GM18909 (cell line): ENCODE data around the gene CAPN1.
"Not testable (repeated sequence)": the region's sequence is repeated elsewhere in the genome, so short reads cannot be mapped to it uniquely, and the experiment has no call there.

Source experiments
- ATAC-seq: cut with Tn5 transposase; IDR thresholded peaks from one replicate; pipeline ENCODE4 v1.9.1; 2021; ENCODE audit warnings: mild to moderate bottlenecking; ENCODE audit not compliant: unreplicated experiment, poor library complexity

CAPN1 gene

DNA sequence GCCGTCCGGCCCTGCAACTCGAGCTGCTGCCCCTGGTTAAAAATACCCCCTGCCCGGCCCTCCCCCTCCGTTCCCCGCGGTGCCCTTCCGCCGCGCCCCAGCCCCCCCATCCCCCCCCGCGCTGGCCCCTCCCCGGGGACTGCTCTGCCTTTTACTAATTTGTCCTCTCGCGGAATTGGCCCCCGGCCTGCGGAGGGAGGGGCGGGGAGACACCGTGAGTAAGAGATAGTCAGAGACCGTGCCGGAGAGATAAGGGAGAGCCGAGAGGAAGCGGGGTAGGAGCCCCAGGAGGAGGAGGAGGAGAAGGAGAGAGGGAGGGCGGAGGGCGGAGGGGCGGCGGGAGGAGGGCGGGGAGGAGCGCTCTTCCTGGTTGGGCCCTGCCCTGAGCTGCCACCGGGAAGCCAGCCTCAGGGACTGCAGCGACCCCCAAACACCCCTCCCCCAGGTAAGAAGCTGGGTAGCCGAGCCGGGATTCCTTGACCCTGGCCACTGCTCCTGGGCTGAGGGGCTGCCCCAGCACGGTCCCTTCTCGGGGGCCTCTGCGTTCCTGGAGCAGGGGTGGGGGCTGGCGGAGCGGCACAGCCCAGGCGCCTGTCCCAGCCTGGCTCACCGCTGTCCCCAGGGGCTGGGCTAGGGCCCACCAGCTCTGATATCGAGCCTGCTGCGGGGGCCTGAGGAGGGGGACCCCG, at the start of gene CAPN1:
Gene CAPN1 (plus strand): TSS at position 360 of the 689 bp plus-strand sequence. CDS start 774 bp downstream, outside the sequence.
- ATAC-seq, result peak; percentile 40

DNA sequence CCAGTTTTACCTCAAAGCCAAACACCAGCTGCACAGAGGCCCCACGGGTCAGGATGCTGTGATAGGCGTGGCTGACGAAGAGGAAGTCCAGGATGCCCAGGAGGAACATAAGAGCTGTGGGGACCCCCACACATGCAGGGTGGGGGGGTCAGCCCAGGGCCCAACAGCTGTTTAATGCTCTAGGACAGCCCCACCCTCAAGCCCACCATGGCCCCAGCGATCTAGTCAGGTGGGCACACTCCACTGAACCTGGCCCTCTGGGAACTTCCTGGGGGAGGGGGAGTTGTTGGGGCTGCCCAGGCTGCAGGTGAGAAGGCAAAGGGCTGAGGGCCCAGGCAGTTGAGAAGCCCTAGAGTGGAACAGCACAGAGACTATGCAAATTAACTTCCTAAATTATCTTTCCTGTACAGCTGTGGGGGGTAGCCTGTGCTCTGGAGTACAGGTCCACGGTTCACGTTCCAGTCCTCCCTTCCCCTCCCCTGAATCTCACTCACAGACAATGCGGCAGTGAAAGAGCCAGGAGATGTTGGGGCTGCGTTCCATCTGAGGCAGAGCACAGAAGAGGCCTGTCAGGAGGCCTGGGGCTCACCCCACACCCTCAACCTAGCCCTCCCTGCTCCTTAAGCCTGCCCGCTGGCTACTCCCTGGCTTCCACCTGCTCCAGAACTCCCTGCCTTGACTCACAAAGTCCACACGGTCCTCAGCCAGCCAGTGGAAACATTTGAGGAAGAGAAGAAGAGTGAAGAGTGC, 49.3 kb upstream of the CAPN1 start:
- peak; percentile 44 for ATAC-seq

DNA sequence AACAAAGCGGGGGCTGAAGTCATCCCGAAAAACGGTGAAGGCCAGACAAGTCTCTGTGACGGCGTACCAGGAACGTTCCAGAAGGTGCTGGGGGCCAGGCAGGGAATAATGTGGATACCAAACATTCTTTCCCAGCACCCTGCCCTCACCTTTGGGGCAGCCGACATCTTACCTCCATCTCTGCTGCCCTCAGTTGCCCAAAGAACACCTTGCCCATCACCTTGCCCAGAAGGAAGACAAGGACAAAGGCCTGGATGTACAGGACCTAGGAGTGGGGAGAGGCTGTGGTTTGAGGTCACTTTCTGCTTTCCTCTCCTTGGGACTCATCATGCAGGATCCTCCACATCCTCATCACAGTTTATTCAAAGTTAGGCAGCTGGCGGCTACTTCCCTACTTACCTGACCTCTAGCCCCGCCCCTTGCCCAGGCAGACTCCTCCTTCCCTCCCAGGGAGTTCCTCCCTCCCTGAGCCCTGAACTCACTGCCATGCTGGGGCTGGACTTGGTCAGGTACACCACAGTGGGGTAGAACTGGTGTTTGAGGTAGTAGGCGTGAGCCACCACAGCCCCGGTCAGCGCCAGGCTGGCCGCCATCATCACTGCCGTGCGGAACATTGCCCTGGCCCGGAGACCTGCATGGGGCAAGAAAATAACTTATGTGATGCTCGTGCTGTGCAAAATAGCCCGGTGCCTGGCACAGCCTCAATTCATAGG, 48.6 kb upstream of the CAPN1 start:
- no peak for ATAC-seq

DNA sequence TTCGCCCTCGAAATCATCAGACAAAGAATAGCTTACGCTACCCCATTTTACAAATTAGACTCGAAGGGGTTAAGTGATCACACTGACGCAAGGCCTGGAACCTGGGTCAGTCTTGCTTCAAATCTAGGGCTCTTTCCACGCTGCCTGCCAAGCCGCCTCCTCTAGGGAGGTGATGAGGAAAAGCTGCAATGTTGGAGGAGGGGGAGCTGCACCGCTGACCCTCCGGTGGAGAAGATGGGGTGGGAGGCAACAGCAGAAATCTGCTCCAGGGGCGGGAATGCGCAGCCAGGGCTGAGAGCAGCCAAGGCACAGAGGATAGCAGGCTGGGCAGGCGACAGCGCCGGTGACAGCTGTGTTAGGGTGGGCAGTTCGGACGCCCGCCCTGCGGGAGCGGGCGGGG, 48.0 kb upstream of the CAPN1 start:
- peak; percentile 2 for ATAC-seq

DNA sequence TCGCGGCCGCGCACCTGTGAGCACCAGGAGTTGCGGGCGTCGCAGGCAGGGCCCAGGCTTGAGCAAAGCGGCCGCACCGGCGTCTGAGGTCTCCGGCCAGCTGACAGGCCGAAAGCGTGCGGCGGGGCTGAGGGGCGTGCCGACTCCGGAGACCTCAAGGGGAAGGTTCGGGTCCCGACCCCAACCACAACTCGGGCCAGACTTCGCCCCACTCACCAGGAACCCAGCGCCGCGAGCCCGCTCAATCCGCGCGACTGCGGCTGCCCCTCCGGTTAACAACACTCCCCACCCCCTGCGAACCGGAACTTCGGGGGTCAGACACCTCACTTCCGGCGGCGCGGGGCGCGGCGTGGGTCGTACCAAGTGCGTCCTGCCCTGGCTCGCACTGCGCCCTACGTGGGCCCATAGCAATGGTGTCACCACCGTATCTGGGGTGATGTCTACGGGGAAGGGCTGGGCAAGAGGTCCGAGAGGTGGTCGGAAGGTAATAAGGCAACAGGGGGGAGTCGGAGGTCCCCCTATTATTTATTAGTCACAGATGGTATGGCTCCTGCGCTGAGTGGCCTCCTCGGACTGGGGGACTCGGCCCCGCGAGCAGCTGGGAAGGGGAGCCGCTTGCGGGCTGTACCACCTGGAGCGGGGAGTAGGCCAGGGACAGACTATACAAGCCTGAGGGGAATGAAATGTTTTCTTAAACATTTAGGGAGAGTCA, 47.3 kb upstream of the CAPN1 start, which contains the start of gene SYVN1:
Gene SYVN1 (minus strand): TSS at position 280 of the 712 bp plus-strand sequence. CDS start 918 bp downstream, outside the sequence.
- ATAC-seq, result peak; percentile 63

DNA sequence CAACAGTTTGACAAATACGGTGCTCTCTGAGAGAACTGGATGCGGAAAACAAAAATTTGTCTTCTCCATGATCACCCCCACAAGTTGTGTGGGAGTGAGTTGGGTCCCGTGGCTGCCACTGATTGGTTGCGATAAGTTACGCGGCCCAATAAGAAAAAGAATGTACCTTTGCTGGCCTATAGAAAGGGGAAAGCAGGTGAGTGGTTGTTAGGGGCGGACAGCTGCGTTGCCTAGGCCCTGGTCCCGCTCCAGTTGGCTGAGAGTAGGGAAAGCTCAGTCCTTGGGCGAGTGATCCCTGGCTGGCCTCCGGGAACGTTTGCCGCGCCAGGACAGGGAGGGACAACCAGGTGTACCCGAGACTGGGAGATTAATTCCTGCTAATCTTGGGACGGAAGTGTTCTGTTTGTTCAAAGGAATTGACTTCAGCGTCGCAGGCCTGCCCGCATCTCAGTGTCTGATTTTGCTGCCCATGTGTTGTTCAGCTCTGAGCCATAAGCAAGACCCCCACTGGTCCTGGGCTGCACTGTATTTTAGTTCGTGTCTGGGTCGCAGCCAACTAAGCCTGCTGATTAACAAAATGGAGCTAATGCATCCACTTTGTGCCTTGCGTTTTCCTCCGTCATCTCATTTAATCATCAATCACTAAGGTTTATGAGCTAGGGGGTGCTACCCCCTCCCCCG, 46.6 kb upstream of the CAPN1 start:
- ATAC-seq, result peak; percentile 60

DNA sequence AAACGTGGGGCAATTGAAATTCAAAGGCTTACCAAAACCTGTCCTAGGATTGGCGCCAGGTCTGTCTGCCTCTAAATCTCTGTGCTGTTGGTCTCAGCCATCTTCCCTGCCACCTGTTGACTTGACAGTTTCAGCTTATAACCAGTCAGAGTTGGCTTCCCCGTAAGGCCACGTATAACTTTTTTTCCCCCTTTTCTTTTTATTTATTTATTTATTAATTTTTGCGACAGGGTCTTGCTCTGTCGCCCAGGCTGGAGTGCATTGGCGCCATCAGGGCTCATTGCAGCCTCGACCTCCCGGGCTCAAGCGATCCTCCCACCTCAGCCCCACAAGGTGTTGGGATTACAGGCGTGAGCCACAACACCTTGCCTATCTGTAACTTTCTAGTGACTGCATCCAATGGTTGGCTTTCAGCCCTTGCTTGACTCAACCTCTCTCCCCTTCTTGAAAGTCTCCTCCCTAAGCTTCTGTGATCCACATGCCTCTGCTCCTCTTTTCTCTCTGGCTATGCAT, 46.0 kb upstream of the CAPN1 start:
- no peak for ATAC-seq

DNA sequence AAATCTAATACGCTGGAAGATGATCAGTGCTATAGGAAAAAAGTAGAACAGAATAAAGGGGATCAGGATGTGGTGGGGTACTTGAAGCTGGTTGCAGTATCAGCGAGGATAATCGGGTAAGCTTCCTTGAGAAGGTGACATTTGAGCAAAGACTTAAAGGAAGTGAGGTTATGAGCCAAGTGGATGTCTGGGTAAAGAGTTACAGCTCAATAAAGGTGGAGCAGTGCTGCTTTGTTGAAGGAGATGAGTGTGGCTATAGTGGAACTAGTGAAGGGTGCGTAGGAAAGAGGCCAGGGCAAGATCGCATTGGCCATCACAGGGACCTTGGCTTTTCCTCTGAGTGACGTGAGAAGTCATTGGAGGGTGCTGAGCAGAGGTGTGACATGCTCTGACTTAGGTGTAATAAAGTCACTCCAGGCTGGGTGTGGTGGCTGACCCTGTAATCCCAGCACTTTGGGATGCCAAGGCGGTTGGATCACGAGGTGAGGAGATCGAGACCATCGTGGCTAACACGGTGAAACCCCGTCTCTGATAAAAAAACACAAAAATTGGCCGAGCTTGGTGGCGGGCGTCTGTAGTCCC, 45.1 kb upstream of the CAPN1 start:
- ATAC-seq, result no peak

DNA sequence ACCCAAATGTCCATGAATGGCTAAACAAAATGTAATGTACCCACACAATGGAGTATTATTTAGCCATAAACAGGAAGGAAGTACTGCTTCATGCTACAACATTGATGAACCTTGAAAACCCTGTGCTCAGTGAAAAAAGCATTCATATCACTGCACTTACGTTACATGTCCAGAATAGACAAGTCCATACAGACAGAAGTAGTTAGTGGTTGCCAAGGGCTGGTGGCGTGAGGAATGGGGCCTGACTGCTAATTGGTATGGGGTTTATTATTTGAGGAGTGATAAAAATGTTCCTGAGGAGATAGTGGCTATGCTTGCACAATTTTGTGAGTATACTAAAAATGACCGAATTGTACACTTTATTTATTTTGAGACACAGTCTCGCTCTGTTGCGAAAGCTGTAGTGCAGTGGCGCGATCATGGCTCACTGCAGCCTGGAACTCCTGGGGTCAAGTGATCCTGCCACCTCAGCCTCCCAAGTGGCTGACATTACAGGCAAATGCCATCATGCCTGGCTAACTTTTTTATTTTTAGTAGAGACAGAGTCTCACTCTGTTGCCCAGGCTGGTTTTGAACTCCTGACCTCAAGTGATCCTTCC, 39.7 kb upstream of the CAPN1 start:
- no peak for ATAC-seq

DNA sequence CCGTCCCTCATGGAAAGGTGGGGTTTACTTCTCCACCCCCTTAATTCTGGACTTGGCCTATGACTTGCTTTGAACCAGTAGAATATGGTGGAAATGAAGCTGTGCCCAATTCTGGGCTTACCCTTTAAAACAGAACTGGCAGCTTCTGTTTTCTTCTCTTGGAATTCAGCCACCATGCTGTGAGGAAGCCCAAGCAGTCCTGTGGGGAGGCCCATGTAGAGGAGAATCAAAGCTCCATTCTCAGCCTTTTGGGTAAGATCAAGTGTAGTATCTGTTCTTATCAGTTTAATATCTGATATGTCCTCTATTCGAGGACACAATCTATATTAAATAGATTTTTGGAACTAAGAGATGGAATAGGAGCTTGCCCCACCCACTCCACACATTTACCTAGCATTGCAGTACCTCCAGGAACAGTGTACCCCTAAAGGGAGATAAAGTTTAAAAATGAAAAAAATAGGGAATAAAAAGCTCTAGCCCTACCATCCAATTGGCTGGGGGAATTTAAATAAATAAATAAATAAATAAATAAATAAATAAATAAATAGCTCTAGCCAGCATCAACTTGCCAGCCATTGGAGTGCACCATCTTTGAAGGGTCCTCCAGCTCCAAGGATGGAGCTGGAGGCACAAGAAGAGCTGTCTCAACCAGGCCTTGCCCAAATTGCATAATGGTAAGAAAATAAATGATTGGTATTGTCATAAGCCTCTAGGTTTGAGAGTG, 34.2 kb upstream of the CAPN1 start:
- ATAC-seq, result no peak

DNA sequence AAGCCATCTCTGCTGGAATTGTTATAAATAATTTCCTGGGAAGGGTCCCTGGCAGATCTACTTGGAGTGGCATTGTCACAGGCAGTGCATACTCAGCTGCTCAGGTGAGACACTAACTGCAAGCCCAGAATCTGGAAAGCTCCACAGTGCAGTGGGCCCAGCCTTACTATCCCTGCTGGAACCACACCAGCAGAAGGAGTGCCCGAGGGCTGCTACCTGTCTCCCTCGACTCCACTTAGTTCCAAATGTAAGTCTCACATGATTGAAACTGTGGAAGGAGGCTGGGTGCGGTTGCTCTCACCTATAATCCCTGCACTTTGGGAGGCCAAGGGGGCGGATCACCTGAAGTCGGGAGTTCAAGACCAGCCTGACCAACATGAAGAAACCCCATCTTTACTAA, 33.1 kb upstream of the CAPN1 start:
- no peak for ATAC-seq

DNA sequence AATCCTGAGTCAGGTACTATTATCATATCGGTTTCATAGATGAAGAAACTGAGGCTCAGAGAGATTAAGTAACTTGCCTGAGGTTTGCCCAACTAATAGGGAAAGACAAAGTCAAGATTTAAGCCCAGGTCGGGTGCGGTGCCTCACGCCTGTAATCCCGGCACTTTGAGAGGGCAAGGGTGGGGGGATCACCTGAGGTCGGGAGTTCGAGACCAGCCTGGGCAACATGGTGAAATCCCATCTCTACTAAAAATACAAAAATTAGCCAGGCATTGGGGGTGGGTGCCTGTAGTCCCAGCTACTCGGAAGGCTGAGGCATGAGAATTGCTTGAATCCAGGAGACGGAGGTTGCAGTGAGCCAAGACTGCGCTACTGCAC, 31.6 kb upstream of the CAPN1 start:
- not testable (repeated sequence) for ATAC-seq

DNA sequence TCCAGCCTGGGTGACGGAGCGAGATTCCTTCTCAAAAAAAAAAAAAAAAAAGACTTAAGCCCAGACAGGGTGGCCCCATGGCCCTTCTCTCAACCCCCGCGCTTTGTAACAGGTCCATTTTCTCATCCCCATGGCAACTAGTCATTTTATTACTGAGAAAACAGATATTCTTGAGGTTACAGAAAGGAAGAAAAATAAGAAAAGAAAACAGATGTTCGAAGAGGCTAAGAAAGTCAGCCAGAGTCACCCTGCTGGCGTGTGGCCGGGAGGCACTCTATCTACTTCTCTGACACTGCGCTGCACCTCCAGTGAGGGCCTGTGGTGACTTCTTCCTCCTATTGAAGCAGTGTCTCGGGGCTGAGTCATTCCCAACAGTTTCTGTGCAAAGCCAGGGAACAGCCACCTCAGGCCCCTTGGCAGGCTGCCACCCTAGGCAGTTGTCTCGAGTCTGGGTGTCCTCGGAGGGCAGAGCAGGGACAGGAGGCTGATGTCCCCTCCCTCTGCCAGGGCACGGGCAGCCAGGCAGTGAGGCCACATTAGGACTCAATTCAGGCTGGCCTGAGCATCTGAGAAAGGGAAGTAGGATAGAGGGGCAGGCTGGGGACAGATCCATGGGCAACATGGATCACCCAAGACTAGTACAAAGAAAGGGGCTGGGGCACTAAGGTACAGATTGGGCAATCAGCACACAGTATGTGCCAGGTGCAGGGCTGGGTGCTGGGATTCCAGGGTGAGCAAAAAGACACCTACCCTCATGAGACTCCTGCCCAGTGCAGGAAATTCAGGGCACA, 31.0 kb upstream of the CAPN1 start:
- ATAC-seq, result peak; percentile 47

DNA sequence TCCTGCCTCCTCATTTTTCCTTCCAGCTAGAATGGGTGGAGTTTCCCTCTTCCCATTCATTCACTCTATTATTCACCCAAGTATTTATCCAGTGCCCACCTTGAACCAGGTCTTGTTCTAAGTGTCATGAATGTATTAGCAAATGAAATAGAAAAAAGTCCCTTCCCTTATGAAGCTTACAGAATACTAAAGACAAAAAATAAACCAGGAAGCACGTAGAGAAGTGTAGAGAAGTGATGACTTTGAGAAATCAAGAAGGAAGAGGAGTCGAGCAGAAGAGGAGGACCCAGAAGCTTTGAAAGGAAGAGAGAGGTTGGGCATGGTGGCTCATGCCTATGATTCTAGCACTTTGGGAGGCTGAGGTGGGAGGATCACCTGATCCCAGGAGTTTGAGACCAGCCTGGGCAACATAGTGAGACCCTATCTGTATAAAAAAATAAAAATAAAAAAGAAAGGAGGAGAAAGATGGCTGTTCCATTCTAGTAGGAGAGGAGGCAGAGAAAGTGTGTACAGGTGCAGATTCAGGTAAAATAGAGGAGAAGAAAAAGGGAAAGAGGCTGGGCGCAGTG, 30.3 kb upstream of the CAPN1 start:
- no peak for ATAC-seq

DNA sequence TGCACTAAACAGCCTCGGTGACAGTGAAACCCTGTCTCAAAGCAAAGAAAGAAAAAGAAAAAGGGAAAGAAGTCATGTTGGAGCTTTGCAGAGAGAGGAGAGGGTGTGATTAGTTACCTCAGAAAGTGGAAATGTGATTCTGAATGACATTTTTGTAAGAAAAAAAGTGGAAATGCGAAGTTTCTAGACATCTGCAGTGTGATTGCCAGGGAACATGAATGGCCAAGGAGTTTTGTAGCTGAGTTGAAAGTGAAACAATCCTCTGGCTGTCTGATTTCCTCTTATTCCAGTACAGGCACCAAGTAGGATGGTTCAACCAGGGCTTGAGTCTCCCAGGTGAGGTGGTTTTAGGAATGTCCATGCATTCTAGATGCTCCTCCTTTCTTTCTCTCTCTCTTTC, 29.6 kb upstream of the CAPN1 start:
- ATAC-seq, result no peak

DNA sequence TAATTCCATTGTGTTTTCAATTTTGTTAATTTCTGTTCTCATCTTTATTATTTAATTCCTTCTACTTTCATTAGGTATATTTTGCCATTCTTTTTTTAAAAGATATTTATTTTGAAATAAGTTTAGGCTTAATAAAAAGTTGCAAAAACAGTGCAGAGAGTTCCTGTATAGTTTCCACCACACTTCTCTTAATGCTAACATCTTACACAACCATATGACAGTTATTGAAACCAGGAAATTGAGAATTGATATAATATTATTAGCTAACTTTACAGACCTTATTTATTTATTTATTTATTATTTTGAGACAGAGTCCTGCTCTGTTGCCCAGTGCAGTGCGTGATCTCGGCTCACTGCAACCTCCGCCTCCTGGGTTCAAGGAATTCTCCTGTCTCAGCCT, 25.5 kb upstream of the CAPN1 start:
- no peak for ATAC-seq

DNA sequence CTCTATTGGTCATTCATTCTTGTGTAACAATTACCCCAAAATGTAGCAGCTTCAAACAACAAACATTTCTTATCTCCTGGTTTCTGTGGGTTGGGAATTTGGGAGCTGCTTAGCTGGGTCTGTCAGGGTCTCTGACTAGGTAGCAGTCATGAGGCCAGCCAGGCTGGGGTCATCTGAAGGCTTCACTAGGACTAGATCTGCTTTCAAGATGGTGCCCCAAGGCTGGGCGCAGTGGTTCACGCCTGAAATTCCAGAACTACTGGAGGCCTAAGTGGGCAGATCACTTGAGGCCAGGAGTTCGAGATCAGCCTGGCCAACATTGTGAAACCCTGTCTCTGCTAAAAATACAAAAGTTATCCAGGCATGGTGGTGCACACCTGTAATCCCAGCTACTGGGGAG, 24.8 kb upstream of the CAPN1 start:
- no peak for ATAC-seq
